ENCODE data around the gene DRAM1. TPM values are rescaled to one million over a fixed set of nuclear protein-coding genes. Genes with fewer than 3 reads are reported as not detected.
"Not testable (repeated sequence)": the region's sequence is repeated elsewhere in the genome, so short reads cannot be mapped to it uniquely, and the experiment has no call there.

Gene DRAM1
- total RNA-seq, 1 donor from 2014 or later = 3.4 TPM

DNA sequence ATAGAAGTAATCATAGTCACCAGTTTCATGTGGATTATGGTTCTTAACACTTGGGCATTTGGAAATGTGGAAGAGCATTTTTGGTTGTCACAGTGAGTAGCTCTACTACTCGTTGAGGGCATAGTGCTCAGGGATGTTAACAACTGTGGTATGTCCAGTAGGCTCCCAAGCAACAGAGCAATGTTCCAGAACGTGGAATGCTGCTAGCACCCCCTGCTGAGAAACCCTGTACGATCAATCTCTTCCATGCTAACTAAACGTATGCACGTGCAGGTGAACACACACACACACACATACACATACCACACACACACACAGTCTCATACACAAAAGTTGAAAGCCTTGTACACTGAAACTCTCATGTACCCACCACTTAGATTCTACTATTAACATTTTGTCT lies 30.1 kb upstream of the DRAM1 start:
- Mint-ChIP-seq H3K4me3 (no peak overlapping the region), H3K27ac (ENCODE audit: unreplicated experiment) (no peak overlapping the region), H3K9me3 (no peaks in the 10 kb centered on the region), H3K27me3 (ENCODE audit: low read depth) (no peaks in the 10 kb centered on the region), H3K36me3 (ENCODE audit: low read depth) (no peaks in the 10 kb centered on the region), H3K4me1 (no peaks in the 10 kb centered on the region)
- TF ChIP-seq, protein P1, sequence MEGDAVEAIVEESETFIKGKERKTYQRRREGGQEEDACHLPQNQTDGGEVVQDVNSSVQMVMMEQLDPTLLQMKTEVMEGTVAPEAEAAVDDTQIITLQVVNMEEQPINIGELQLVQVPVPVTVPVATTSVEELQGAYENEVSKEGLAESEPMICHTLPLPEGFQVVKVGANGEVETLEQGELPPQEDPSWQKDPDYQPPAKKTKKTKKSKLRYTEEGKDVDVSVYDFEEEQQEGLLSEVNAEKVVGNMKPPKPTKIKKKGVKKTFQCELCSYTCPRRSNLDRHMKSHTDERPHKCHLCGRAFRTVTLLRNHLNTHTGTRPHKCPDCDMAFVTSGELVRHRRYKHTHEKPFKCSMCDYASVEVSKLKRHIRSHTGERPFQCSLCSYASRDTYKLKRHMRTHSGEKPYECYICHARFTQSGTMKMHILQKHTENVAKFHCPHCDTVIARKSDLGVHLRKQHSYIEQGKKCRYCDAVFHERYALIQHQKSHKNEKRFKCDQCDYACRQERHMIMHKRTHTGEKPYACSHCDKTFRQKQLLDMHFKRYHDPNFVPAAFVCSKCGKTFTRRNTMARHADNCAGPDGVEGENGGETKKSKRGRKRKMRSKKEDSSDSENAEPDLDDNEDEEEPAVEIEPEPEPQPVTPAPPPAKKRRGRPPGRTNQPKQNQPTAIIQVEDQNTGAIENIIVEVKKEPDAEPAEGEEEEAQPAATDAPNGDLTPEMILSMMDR (conservative IDR thresholded peaks at IDR 0.05) = no peak
- no peak for DNase-seq (ENCODE audit: low read depth, low spot score)

DNA sequence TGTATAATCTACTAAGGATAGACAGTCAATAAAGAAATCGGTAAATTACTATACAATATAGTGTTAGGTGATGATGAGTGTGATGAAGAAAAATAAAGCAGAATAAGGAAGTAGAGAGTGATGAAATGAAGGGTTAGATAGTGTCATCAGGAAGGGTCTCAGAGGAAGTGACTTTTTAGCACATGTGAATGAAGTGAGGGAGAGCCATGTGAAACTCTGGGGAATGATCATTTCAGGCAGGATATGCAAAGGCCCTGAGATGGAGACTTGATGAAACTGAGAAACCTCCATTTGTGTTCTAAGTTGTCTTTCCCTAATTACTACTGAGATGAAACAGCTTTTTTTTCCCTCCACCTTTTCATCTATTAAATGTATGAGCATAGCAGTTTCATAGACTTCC lies 27.2 kb upstream of the DRAM1 start:
- DNase-seq (ENCODE audit: low read depth, low spot score) = no peak
- no peaks in the 10 kb centered on the region for H3K27me3 Mint-ChIP-seq (ENCODE audit: low read depth)
- H3K4me1 Mint-ChIP-seq = no peaks in the 10 kb centered on the region
- no peaks in the 10 kb centered on the region for H3K36me3 Mint-ChIP-seq (ENCODE audit: low read depth)
- no peak overlapping the region for H3K27ac Mint-ChIP-seq (ENCODE audit: unreplicated experiment)
- TF ChIP-seq, protein P1 (conservative IDR thresholded peaks at IDR 0.05) = no peak
- H3K4me3 Mint-ChIP-seq = no peak overlapping the region
- no peaks in the 10 kb centered on the region for H3K9me3 Mint-ChIP-seq

DNA sequence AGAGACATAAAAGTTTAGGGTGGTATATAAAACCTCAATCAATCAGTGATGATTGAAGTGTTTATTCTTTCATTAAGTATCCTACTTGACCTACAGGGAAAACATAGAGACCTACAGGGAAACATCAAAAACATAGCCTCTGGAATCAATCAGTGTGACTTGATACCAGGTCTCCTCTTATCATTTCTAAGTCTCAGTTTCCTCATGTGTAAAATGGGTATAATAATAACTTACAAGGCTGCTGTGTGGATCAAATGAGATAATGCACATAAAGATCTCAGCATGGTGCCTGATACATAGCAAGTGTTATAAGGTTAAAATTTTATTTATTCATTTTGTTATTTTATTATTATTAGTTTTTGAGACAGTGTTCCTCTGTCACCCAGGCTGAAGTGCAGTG lies 24.4 kb upstream of the DRAM1 start:
- no peaks in the 10 kb centered on the region for H3K4me1 Mint-ChIP-seq

DNA sequence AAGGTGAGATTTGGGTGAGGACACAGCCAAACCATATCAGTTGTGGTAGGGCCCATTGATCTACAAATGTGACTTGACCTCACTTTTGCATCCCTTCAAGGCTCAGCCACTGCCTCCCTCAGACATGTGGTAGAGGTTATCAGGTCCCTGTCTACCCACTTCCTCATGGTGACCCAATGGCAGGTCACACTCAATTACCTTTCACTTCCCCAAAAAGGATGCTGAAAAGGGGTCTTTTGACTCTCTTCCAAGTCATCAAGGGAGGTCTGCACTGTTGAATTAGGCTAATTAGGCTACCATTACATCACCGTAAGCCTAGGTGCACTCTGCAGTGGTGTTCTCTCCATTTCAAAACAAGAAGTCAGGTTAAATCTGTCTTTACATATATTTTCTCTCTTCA lies 22.6 kb upstream of the DRAM1 start:
- Mint-ChIP-seq H3K9me3 (no peaks in the 10 kb centered on the region), H3K36me3 (ENCODE audit: low read depth) (no peaks in the 10 kb centered on the region), H3K27ac (ENCODE audit: unreplicated experiment) (no peak overlapping the region), H3K4me1 (no peaks in the 10 kb centered on the region), H3K27me3 (ENCODE audit: low read depth) (no peaks in the 10 kb centered on the region), H3K4me3 (no peak overlapping the region)
- DNase-seq (ENCODE audit: low read depth, low spot score) = no peak
- TF ChIP-seq, protein P1 (conservative IDR thresholded peaks at IDR 0.05) = no peak

More for the DNA sequence above, 24.4 kb upstream of the DRAM1 start:
- no peaks in the 10 kb centered on the region for H3K9me3 Mint-ChIP-seq
- no peak for DNase-seq (ENCODE audit: low read depth, low spot score)
- TF ChIP-seq, protein P1 (conservative IDR thresholded peaks at IDR 0.05) = no peak
- no peaks in the 10 kb centered on the region for H3K36me3 Mint-ChIP-seq (ENCODE audit: low read depth)
- H3K27ac Mint-ChIP-seq (ENCODE audit: unreplicated experiment) = no peak overlapping the region
- H3K4me3 Mint-ChIP-seq = no peak overlapping the region
- H3K27me3 Mint-ChIP-seq (ENCODE audit: low read depth) = no peaks in the 10 kb centered on the region

DNA sequence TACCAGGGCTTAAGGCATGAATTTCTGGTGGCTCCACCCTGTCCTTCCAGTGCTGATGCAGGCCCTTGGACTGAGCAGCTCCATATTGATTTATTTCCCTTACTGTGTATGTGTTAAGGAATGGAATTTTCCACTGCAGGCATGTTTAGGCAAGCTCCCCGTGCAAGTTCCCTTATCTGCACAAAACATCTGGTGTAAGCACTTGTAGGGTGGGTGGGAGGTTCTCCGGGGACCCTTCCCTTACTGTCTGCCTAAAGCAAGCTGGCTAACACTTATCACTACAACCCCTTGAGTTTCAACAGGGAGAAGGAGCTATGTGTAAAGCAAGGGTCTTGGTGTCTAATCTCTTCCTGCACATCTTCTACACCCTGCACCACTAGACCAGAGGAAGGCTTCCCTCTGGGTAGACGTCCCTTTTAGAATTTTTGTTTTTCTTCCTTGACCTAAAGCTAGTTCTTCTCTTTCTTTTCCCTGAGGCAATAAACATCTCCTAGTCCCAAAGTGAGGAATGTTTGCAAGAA lies 22.0 kb upstream of the DRAM1 start:
- TF ChIP-seq, protein P1 (conservative IDR thresholded peaks at IDR 0.05) = no peak
- Mint-ChIP-seq H3K9me3 (no peaks in the 10 kb centered on the region), H3K4me3 (no peak overlapping the region), H3K4me1 (no peaks in the 10 kb centered on the region), H3K27ac (ENCODE audit: unreplicated experiment) (peak overlapping the region; percentile 24), H3K36me3 (ENCODE audit: low read depth) (no peaks in the 10 kb centered on the region), H3K27me3 (ENCODE audit: low read depth) (no peaks in the 10 kb centered on the region)
- no peak for DNase-seq (ENCODE audit: low read depth, low spot score)

DNA sequence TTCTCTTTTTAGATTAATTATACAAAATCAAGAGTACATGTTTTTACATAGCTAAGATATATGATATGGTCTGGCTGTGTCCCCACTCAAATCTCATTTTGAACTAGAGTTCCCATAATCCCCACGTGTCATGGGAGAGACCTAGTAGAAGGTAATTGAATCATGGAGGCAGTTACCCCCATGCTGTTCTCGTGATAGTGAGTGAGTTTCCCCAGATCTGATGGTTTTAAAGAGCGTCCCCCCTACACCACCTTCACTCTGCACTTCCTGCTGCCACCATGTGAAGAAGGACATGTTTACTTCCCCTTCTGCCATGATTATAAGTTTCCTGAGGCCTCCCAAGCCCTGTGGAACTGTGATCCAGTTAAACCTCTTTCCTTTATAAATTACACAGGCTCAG lies 21.4 kb upstream of the DRAM1 start:
- no peaks in the 10 kb centered on the region for H3K9me3 Mint-ChIP-seq
- no peaks in the 10 kb centered on the region for H3K36me3 Mint-ChIP-seq (ENCODE audit: low read depth)
- TF ChIP-seq, protein P1 (conservative IDR thresholded peaks at IDR 0.05) = no peak
- no peak for DNase-seq (ENCODE audit: low read depth, low spot score)
- H3K4me3 Mint-ChIP-seq = no peak overlapping the region
- H3K27ac Mint-ChIP-seq (ENCODE audit: unreplicated experiment) = no peak overlapping the region
- no peaks in the 10 kb centered on the region for H3K4me1 Mint-ChIP-seq
- H3K27me3 Mint-ChIP-seq (ENCODE audit: low read depth) = no peaks in the 10 kb centered on the region

DNA sequence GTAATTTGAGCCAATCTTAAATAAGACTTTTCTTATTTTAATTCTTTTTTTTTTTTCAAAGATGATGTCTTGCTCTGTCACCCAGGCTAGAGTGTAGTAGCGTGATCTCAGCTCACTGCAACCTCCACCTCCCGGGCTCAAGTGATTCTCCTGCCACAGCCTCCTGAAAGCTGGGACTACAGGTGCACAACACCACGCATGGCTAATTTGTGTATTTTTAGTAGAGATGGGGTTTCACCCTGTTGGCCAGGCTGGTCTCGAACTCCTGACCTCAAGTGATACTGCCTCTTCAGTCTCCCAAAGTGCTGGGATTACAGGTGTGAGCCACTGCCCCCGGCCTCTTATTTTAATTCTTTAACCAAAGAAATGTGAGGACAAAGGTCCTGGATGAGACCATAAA lies 20.8 kb upstream of the DRAM1 start:
- DNase-seq (ENCODE audit: low read depth, low spot score); H3K36me3 Mint-ChIP-seq (ENCODE audit: low read depth); H3K4me3 Mint-ChIP-seq; H3K9me3 Mint-ChIP-seq; H3K27me3 Mint-ChIP-seq (ENCODE audit: low read depth); H3K27ac Mint-ChIP-seq (ENCODE audit: unreplicated experiment); H3K4me1 Mint-ChIP-seq: not testable (repeated sequence)
